ENCODE data around the gene PSMB10.

The PSMB10 gene

GRCh38 chr16:67888331-67888730 lies 48.3 kb downstream of the PSMB10 start:
- no peak for DNase-seq

GRCh38 chr16:67886387-67886786 lies 50.3 kb downstream of the PSMB10 start:
- no peak for DNase-seq

- no peak for DNase-seq
These were observed 50.7 kb downstream of the PSMB10 start for GRCh38 chr16:67885976-67886375.

GRCh38 chr16:67885545-67885944 lies 51.1 kb downstream of the PSMB10 start:
- no peak for DNase-seq

- DNase-seq: no peak
These were observed 52.0 kb downstream of the PSMB10 start, which contains the start of gene NRN1L for GRCh38 chr16:67884684-67885083. Gene NRN1L, plus strand, starts transcription at chr16:67884885. Its CDS starts 19 bp downstream, at chr16:67884904.

Measured in stimulated activated CD8-positive, alpha-beta memory T cell treated with anti-CD3 and anti-CD28 coated beads, Interleukin-4, amount 100 ng/mL, for 48 hours (primary cell).